ENCODE data around the gene LGR6. TPM values are rescaled to one million over a fixed set of nuclear protein-coding genes. Genes with fewer than 3 reads are reported as not detected.

Gene LGR6
- total and polyA plus RNA-seq, 2 donors (not counting 1 experiment from before 2014, with no cell fraction given): 0.28 TPM; not detected in 1

DNA sequence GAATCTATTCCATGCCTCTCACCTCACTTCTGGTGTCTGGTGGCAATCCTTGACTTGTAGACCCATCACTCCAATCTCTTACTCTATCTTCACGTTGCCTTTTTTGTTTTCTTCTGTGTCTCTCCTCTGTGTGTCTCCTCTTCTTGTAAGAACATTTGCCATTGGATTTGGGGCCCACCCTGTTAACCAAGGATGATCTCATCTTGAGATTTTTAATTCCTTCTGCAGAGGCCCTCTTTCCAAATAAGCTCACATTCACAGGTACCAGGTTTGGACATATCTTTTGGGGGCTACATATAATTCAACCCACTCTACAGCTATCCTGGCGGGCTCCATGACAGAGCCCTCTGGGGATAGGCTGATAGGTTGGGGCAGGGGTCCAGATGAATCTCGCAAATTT, 92.3 kb downstream of the LGR6 start:
- Histone ChIP-seq H3K4me1 (ENCODE audit: control insufficient read depth in 2 of 2, insufficient read depth in 2 of 2, low read length in 2 of 2) (no peaks in the 10 kb centered on the region), H3K79me2 (ENCODE audit: control insufficient read depth, insufficient read depth, low read length) (no peaks in the 10 kb centered on the region), H2AFZ (ENCODE audit: insufficient read depth, low read depth, low read length, poor library complexity, severe bottlenecking) (no peak overlapping the region), H3K36me3 (replicated peaks in 1 of 2; ENCODE audit: control extremely low read depth in 1 of 2, control insufficient read depth in 1 of 2, extremely low read depth in 1 of 2, insufficient read depth in 2 of 2, low read length in 1 of 2) (no peaks in the 10 kb centered on the region), H3K27ac (ENCODE audit: low read length in 2 of 2) (no peak overlapping the region), H3K9ac (ENCODE audit: low read length) (no peak overlapping the region), H3K4me3 (ENCODE audit: control extremely low read depth in 1 of 5, extremely low read depth in 1 of 5, insufficient read depth in 1 of 5, low read depth in 2 of 5, low read length in 4 of 5) (no peak overlapping the region), H3K27me3 (replicated peaks in 1 of 4; ENCODE audit: control extremely low read depth in 1 of 4, control insufficient read depth in 3 of 4, insufficient read depth in 4 of 4, low read length in 3 of 4) (peaks cover 0 to 7% (median 2%) of the 10 kb centered on the region in 4 experiments), H3K9me3 (ENCODE audit: control extremely low read depth in 1 of 3, control insufficient read depth in 2 of 3, insufficient read depth in 1 of 3, low read length in 2 of 3) (peaks cover 0 to 3% (median 0%) of the 10 kb centered on the region in 3 donors), H3K4me2 (replicated peaks; ENCODE audit: low read depth, low read length, poor library complexity, severe bottlenecking) (no peak overlapping the region), H4K20me1 (ENCODE audit: control insufficient read depth, insufficient read depth, low read length, poor library complexity, severe bottlenecking) (no peaks in the 10 kb centered on the region)
- POLR2A ChIA-PET: no interaction called here
- Mint-ChIP-seq H3K9me3 (ENCODE audit: insufficient read depth) (no peaks in the 10 kb centered on the region), H3K4me1 (no peaks in the 10 kb centered on the region), H3K27ac (no peak overlapping the region), H3K27me3 (peaks cover 24% of the 10 kb centered on the region), H3K4me3 (no peak overlapping the region)
- no peak for DNase-seq
- ATAC-seq (ENCODE audit: low read depth): no peak
- 100% methylated on average over 1 of the region's 3 CpGs for WGBS (ENCODE audit: insufficient coverage)
- intact Hi-C loops (cut with micrococcal nuclease): no loop called here
- TF ChIP-seq CTCF (IDR thresholded peaks at IDR 0.05): no peak
- TF ChIP-seq EZH2 (IDR thresholded peaks at IDR 0.05; ENCODE audit: borderline replicate concordance, insufficient read depth, low read depth, low read length, poor library complexity, severe bottlenecking): no peak
- CTCF ChIA-PET: no interaction called here

DNA sequence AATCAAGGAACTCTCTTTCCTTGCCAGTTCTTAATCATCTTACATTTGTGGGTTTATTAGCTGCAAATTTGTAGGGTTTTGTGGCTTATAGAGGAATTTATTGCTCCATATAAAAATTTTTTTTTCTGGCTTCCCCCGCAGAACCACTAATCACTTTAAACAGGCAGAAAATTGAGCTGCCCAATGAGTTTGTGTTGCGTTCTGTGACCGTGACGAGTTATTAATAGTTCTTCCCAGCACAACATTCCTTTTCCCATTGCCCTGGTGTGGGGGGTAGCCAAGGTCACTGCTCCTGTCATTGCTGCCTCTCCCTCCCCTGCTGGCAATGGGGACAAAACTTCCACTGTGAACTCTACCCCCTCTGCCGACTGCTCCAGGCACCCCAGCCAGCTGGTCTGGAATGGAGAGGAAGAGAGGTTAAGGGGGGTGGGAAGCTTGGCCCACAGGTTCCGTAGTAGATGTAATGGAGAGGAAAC, 93.1 kb downstream of the LGR6 start:
- DNase-seq: no peak
- H3K36me3 ChIP-seq (replicated peaks in 1 of 2; ENCODE audit: control extremely low read depth in 1 of 2, control insufficient read depth in 1 of 2, extremely low read depth in 1 of 2, insufficient read depth in 2 of 2, low read length in 1 of 2): no peaks in the 10 kb centered on the region
- H3K4me2 ChIP-seq (replicated peaks; ENCODE audit: low read depth, low read length, poor library complexity, severe bottlenecking): no peak overlapping the region
- intact Hi-C loops (cut with micrococcal nuclease): no loop called here
- no peaks in the 10 kb centered on the region for H4K20me1 ChIP-seq (ENCODE audit: control insufficient read depth, insufficient read depth, low read length, poor library complexity, severe bottlenecking)
- ChIA-PET POLR2A (no interaction called here), CTCF (no interaction called here)
- TF ChIP-seq CTCF (IDR thresholded peaks at IDR 0.05) (no peak), EZH2 (IDR thresholded peaks at IDR 0.05; ENCODE audit: borderline replicate concordance, insufficient read depth, low read depth, low read length, poor library complexity, severe bottlenecking) (no peak)
- peaks cover 0 to 7% (median 2%) of the 10 kb centered on the region in 4 experiments for H3K27me3 ChIP-seq (replicated peaks in 1 of 4; ENCODE audit: control extremely low read depth in 1 of 4, control insufficient read depth in 3 of 4, insufficient read depth in 4 of 4, low read length in 3 of 4)
- no peak overlapping the region for H3K4me3 ChIP-seq (ENCODE audit: control extremely low read depth in 1 of 5, extremely low read depth in 1 of 5, insufficient read depth in 1 of 5, low read depth in 2 of 5, low read length in 4 of 5)
- no peak overlapping the region for H3K9ac ChIP-seq (ENCODE audit: low read length)
- H3K27me3 Mint-ChIP-seq: peaks cover 19% of the 10 kb centered on the region
- no peaks in the 10 kb centered on the region for H3K9me3 Mint-ChIP-seq (ENCODE audit: insufficient read depth)
- no peak overlapping the region for H3K27ac ChIP-seq (ENCODE audit: low read length in 2 of 2)
- H3K9me3 ChIP-seq (ENCODE audit: control extremely low read depth in 1 of 3, control insufficient read depth in 2 of 3, insufficient read depth in 1 of 3, low read length in 2 of 3): peaks cover 0 to 3% (median 0%) of the 10 kb centered on the region in 3 donors
- no peak overlapping the region for H3K4me3 Mint-ChIP-seq
- no peak for ATAC-seq (ENCODE audit: low read depth)
- H2AFZ ChIP-seq (ENCODE audit: insufficient read depth, low read depth, low read length, poor library complexity, severe bottlenecking): no peak overlapping the region
- no peak overlapping the region for H3K27ac Mint-ChIP-seq
- WGBS (ENCODE audit: insufficient coverage): 100% methylated on average over 1 of the region's 6 CpGs
- no peaks in the 10 kb centered on the region for H3K79me2 ChIP-seq (ENCODE audit: control insufficient read depth, insufficient read depth, low read length)
- no peaks in the 10 kb centered on the region for H3K4me1 Mint-ChIP-seq
- H3K4me1 ChIP-seq (ENCODE audit: control insufficient read depth in 2 of 2, insufficient read depth in 2 of 2, low read length in 2 of 2): no peaks in the 10 kb centered on the region
